Hematopoietic multipotent progenitor cell (in vitro differentiated cells): ENCODE measurements around the gene CASP3. TPM values are rescaled to one million over a fixed set of nuclear protein-coding genes. Genes with fewer than 3 reads are reported as not detected.
"Not testable (repeated sequence)": the region's sequence is repeated elsewhere in the genome, so short reads cannot be mapped to it uniquely, and the experiment has no call there.

Experiments
- DNase-seq, 3 donors: peaks; one replicate each; pipeline ENCODE4 v3.0.0-alpha.2; 2011 to 2015; ENCODE audit warnings: low read depth in 2 of 3, low spot score in 2 of 3
- total RNA-seq: library from RNA; depleted of rRNA; stranded (reverse); fragments of >200 nt; gene quantifications from one replicate; pipeline ENCODE4 v1.2.3, GENCODE V29; 2012

Gene CASP3
- total RNA-seq, 1 donor = 25.6 TPM

DNA sequence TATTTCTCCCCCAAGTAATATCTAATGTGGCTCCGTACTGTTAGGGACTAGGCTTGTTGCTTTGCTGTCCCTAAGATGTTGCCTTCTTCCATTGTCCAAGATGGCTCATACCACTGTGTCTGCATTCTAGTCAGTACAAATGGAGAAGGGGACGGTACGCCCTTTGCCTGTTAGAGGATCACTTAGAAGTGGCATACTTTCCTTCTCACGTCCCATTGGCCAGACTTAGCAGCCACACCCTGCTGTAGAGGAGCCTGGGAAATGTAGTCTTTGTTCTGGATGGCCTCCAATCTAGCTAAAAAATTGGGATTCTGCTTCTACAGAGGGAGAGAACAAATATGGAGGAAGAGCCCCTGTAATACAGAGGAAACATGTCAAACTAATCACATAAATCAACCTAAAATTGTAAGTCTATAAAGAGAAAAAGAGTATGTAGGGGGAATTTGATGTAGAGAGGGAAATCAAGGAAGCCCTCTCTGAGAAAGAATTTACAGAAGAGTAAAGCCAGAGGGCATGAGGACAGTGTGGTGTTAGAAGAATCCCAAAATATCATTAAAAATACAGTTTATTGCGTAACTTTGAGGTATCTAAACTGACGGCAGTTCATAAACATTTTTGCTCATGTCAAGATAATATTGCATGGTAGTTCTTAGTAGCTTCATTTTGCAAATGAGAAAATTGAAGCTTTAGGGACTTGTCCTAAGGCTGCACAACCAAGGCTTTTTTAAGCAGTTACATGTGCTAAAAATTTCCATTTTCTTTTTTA lies 15.4 kb upstream of the CASP3 start:
- DNase-seq = peak in 2 of 3 donors; percentile 16 to 51

DNA sequence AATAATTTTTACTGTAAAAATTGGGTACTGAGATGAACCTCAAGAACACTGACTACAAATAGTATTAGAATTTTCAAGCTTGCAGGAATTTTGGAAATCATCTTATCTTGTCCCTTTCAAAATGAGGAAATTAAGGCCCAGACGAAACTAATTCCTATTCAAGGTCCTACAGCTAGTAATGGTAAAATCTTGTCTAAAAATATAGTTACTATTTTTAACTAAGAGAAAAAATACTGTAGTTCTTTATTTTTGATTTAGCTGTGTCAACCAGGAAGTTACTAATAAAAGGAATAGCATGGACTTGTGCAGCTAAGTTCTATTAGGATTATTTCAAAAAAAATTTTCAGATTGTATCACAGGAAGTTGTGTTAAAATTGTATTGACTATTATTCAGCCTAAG lies 13.0 kb upstream of the CASP3 start:
- DNase-seq = no peak

DNA sequence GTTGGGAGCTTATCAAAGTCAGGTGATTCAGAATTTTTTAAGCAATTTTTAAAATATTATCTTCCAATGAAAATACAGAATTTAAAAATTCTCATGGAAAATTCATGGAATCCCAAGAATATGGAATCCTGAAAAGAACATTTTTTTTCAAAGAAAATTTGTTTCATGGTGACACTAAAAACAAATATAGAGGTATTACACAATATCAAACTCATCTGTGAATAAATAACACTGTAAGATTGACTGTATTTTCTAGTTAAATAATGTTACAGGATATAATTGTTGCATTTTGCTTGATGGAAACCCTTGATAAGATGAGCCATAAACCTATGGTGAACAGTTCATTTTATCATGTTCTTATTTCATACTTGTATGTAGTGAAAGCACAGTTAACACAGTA lies 11.7 kb upstream of the CASP3 start:
- no peak for DNase-seq

DNA sequence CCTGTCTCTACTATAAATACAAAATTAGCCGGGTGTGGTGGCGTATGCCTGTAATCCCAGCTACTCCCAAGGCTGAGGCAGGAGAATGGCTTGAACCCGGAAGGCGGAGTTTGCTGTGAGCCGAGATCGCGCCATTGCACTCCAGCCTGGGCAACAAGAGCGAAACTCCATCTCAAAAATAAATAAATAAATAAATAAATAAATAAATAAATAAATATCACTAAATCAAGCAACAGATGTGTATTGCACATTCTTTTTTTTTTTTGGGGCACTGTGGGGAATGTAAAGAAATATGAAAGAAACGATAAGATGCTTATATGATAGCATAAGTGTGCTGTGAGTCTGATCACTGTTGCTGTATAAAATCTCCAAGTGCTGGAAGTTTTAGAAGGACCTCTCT lies 8.6 kb upstream of the CASP3 start:
- not testable (repeated sequence) for DNase-seq

DNA sequence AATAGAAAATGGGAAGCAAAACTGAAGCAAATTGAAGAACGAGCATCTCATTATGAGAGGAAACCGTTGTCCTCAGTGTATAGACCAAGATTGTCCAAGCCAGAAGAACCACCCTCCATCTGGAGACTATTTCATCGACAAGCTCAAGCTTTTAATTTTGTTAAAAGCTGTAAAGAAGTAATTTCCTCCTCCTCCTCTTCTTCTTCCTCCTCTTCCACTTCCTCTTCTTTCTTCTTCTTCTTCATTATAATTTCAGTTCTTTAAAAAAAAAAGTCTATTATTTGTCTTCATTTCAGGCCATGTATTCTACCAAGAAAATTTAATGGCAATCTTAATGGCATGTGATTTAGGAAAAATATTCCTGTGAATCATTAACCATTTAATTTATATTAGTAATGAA lies 7.9 kb upstream of the CASP3 start:
- no peak for DNase-seq

DNA sequence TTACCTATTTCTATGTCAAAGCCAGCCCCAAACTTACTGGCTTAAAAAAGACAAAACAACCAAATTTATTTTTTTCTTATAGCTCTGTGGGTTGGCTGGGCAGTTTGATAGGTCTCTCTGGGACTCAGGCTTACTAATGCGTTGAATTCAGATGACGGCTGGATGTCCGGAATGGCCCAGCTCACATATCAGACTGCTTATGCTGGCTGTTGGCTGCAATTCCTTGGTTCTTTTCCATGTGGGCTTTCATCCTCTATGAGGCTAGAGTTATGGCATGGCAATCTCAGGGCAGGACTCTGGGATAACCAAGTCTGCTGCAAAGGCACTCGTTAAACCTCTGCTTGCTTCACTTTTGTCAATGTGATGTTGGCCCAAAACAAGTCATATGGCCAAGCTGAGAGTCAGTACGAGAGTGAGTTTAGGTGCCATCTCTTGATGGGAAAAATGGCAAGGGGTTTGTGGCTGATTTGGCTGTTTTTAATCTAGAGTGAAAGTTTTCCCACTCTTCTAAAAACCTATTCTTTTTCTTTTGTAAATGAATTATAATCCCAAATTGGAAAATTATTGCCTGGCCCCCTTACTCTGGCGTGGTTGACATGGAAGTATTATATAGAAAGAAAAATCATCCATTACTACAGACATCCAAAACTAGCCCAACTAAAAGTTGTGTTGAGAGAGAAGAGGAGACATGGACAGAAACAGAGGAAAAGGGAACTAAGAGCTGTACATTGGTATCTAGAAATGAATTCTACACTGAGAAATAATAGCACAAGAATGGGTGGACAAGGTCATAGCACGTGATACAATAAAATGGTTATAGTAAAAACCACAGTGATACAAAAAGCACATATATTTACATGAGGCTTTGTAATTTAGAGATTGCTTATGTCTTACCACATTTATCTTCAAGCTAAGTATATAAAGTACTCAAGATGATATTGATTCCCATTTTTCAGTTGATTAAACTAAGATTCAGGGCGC lies 6.9 kb upstream of the CASP3 start:
- no peak for DNase-seq

DNA sequence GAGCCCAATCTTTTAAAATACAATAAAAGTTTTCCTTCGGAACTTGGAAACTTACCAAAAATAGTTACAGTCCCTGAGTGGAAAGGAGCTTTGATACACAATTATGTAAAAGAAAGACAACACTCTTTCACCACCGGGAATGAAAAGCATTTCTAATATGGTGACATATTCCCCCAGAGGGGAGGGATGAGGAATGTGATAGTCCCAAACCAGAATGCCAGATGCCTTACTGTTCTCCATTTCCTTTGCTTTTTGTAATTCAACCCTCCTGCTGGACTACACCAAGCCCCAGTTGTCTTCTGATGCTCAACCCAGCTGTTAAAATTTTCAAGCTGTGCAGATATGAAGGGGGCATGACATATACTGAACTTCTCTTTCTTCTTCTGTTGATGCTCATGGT lies 4.4 kb upstream of the CASP3 start:
- no peak for DNase-seq

DNA sequence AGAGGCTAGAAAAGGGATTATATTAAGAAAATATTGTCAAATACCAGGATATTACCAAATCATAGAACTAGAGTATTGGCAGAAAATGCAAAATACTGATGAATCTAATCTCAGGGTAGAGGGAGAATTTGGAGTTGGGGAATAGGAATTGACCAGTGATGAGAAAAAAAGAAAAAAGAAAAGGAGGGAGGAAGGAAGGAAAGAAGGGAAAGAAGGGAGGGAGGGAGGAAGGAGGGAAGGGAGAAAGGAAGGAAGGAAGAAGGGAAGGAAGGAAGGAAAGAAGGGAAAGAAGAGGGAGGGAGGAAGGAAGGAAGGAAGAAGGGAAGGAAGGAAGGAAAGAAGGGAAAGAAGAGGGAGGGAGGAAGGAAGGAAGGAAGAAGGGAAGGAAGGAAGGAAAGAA lies 3.4 kb upstream of the CASP3 start:
- not testable (repeated sequence) for DNase-seq

DNA sequence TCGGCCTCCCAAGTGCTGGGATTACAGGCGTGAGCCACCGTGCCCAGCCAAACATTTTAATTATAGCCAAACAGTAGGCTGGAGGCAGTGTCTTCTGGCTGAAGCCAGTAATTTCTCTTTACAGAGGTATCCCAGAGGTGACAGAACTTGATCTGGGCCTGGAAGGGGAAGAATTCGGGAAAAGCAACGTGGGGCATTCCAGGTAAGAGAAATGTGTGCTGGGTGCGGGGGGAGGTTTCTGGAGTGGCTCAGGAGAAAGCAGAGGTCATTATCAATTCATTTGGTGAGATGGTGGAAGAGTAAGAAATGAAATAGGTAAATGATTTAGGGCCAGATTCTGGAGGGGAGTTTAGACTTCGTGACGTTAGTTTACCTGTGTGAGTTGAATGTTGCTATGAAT lies 2.7 kb upstream of the CASP3 start:
- DNase-seq = no peak

DNA sequence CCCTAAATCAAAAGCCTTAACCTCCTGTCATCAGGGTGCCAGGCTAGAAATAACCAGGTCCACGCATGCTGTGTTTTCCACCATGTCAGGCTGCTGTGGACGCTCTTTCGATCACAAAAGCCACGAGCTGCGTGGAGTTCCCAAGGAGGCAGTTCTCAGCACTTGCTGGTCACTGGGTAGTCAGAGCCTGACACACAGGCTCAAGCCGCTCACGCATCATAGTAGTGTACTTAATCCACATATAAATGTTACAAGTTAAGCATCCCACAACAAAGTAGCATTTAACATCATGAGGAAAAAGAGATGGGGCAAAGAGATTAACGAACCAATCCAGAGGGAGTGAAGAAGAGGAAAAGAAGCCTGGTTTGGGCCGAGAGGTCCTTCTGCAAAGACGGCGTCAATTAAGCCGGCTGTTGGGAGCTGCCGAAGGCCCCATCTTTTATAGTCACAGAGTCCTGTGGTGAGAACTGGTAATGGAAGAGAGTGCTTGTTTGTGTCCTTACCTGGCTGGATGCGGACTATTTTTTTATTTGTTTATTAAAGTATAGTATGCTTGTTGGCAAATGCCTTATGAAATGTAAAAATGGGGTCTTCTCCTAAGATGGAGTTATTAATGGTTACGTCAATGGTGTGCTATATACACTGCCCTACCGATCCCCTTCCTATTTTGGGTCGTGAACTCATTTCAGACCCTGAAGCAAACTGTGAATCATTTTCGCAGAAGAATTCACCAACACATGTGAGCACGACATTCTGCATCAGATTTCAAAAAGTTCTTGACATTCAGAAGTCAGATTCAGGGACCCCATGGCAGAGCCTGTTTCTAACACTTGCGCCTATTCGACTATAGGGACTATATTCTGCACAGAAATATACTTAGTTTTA lies 966 bp upstream of the CASP3 start:
- peak in 1 of 3 donors; percentile 20 for DNase-seq

DNA sequence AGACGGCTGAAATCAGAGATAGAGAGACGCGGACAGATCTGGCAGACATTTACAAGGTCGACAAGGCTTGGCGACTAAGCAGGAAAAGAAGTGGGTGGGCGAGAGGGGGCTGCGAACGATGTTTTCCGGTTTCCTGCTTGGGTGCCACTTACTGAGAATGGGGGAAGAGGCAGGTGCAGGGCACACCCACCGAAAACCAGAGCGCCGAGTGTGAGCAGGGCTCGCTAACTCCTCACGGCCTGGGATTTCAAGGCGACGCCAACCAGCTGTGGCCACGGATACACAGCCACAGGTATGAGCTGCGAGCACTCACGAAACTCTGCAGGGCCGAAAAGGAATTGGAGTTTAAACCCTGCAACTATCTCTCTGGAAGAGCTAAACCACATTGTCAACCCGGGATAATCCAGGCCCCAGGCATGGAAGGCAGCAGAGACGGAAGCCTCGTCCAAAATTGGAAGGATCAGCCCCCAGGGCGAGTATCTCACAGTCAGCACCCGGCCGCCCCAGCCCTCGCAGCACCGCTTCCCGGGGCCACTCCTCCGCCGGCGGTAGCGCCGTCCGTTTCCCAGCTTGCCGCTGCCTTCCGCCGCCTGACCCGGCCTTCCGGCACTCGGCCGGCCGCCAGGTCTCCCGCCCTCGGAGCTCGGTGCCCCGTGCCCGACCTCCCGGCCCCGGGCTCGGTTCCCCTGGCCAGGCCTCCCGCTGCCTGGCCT lies 778 bp downstream of the CASP3 start:
- peak; percentile 19 to 43 (median 29) for DNase-seq

DNA sequence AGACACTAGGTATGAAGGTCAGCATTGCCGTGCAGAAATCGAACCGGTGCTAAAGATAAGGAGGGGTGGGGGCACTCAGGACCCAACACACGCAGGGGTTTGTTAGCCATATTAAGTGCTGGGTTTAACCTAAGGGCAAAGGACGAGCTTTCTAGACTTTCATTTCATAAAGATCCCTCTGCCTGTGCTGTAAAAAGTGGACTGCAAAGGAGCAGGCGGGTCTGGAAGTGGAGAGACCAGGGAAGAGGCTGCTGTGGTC lies 1.3 kb downstream of the CASP3 start:
- no peak for DNase-seq

DNA sequence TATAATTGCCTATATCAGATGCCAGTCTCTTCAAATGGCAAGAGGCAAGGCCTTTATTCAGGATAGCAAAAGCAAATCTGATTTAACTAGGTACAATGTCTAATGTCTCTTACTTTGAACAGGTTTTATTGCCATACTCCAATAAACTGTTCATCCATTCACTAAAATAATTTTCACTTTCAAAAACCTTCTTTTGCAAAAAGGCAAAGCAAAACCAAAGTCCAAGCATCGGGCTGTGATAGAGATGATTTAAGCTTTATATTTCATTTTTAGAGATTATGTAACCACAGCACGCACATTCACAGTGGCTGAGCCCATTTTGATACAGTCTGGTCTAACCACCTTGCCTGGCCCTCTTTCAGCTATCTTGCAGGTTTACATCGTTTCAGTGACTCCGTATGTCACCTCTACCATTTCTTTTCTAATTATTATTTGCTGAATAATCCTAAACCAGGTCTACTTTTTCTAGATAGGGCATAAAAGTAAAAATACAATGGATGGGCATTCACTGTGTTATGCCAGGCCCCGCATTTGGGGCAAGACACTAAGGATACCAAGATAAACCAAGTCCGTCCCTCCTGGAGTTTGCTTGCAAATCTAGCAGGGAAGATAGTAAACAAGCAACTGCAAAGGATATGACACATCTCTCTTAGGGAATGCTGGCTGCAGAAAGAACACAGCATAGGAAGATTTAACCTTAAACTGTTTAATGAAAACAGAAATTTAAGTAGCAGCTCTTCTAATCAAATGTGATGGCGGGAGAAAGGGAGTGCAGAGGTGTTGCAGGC lies 1.8 kb downstream of the CASP3 start:
- DNase-seq = no peak

DNA sequence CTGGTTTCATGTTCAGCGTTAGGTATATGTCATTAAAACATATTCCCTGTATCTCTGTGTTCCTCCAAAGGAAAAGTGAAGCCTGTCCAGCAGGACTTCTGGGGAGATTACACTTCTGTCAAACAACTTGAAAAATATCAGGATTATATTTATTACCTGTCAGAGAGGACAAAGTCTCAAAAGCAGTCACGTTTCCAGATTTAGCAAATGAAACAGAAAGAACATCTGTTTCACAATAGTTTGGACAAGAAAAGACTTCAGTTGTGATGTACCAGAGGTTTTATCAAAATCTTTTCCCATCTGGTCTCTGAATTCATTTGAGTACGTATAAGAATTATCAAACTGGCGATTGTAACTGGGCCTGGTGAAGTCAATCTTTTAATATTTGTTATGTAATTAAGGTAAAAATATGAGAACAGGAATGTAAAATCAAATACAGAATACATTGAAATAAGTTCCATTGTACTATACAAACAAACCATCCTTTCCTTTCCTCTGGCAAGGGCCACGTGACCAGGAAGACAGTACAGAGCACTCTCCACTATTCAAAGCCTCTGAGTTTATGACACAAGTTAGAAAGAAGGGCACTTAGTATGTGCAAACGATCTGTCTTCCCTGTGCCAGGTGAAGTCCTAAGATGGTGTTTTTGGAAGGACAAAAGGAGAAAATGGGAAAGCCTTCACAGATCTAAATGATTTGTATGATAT lies 3.2 kb downstream of the CASP3 start:
- DNase-seq = no peak

DNA sequence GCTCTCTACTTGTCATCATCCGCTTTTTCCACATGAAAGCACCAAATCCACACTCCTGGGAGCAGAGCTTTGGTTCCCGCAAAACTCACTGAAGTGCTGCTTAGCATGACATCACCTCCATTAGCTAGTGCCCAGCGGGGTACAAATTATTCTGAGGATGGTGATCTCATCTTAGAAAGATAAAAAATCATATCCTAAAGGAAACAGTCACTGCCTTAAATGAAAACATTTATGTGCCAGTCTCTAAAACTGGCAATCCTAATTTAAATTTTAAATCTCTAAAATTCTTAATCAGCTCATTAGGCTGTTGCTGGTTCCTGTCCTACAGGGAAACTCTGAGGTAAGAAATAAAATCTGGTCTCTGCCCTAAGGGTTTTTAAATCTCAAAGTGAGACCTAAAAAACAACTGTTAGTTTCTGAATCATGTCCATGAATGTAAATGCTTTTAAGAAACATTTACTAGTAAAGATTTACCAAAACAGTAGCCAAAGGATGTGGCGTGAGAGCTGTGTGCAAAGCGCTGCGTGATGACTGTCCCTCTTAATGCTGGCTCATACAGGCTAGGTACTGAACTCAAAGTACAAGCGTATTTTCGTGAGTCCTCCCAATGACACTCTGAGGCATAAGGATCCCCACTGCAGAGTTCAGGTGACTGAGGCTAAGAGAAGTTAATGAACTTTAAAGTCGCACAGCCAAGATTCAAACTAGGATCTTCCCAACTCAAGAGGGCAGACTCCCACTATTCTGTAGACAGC lies 4.5 kb downstream of the CASP3 start:
- no peak for DNase-seq

DNA sequence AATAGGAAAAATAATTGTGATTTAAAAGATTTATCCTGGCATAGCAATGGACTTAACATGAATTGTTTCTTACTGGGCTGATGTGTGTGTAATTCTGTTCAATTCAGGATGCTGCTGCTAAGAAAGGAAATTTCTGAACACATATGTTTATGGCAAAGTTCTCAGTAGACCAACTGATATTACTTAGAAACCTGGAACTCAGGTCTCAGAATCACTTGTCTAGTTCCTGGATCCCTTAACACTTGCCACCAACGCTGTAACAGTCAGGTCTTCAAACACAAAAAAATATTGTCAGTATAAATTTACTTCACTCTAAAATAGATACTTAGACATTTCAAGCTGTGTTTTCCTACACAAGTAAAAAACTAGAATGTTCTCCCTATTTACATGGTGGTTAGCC lies 5.5 kb downstream of the CASP3 start:
- no peak for DNase-seq

DNA sequence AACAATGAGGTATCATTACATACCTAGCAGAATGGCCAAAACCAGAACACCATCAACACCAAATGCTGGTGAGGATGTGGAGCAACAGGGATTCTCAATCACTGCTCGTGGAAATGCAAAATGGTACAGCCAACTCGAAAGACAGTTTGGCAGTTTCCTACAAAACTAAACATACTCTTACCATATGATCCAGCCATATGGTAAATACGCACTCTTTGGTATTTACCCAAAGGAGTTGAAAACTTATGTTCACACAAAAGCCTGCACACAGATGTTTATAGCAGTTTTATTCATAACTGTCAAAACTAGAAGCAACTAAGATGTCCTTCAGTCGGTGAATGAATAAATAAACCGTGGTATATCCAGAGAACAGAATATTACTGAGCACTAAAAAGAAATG lies 7.8 kb downstream of the CASP3 start:
- DNase-seq = no peak

DNA sequence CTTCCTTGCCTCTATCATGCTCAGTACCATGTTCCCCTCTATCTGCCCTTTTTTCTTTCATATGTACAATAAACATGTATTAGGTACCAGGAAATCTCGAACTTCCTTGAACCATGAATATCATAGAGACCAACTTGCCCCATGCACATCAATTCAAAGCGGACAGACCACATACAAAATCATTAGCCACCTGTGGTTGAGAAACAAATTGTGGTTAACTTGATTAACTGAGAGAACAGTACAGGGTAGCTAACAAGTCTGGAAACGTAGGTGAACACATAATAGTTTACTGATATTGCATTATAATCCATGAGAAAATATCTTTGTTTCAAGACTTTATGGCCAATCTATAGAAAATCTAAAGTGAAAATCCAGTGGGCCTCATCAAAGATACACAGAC lies 8.2 kb downstream of the CASP3 start:
- DNase-seq = no peak
